ENCODE measurements around the gene NOXO1. TPM values are rescaled to one million over a fixed set of nuclear protein-coding genes. Genes with fewer than 3 reads are reported as not detected.

NOXO1 gene
- total RNA-seq, 1 donor = 0.43 TPM

Small RNA genes within 50 kb of the gene (small RNA-seq; reads per million reads assigned to genes)
- gene AC005363.2 = not detected
- not detected for gene RN7SL219P
- gene SNORA10 = not detected
- not detected for gene SNORA64

Other genes with a start within 250 kb of the NOXO1 start
- 41.2 and 63.9 TPM in 2 replicates for gene NME3, start 209.9 kb downstream of the NOXO1 start, total RNA-seq
- 13.9 and 15.5 TPM in 2 replicates for gene EME2, start 208.7 kb downstream of the NOXO1 start, total RNA-seq
- 52.7 and 67.0 TPM in 2 replicates for gene MRPS34, start 208.3 kb downstream of the NOXO1 start, total RNA-seq
- 20.3 and 25.5 TPM in 2 replicates for gene SPSB3, start 198.9 kb downstream of the NOXO1 start, total RNA-seq
- 54.8 and 78.0 TPM in 2 replicates for gene NUBP2, start 198.5 kb downstream of the NOXO1 start, total RNA-seq
- gene IGFALS, start 187.8 kb downstream of the NOXO1 start, total RNA-seq = under 0.01 TPM in 1 of 2 replicates, not detected in the other
- 22.5 and 24.6 TPM in 2 replicates for gene HAGH, start 154.6 kb downstream of the NOXO1 start, total RNA-seq
- gene FAHD1, start 154.3 kb downstream of the NOXO1 start, total RNA-seq = 51.8 and 63.8 TPM in 2 replicates
- under 0.01 TPM in 1 of 2 replicates, not detected in the other for gene MEIOB, start 109.3 kb downstream of the NOXO1 start, total RNA-seq
- not detected in 2 replicates for gene HS3ST6, start 63.1 kb downstream of the NOXO1 start, total RNA-seq
- gene MSRB1, start 38.3 kb downstream of the NOXO1 start, total RNA-seq = 14.2 and 16.4 TPM in 2 replicates
- not detected in 2 replicates for gene RPL3L, start 26.8 kb downstream of the NOXO1 start, total RNA-seq
- 87.2 and 156 TPM in 2 replicates for gene NDUFB10, start 21.9 kb downstream of the NOXO1 start, total RNA-seq
- 1,294 and 1,994 TPM in 2 replicates for gene RPS2, start 16.6 kb downstream of the NOXO1 start, total RNA-seq
- gene RNF151, start 14.6 kb downstream of the NOXO1 start, total RNA-seq = not detected in 2 replicates
- gene TBL3, start 9.4 kb downstream of the NOXO1 start, total RNA-seq = 28.5 and 39.0 TPM in 2 replicates
- gene GFER, start 2.7 kb upstream of the NOXO1 start, total RNA-seq = 9.5 and 13.9 TPM in 2 replicates
- 1.6 and 2.6 TPM in 2 replicates for gene SYNGR3, start 8.5 kb upstream of the NOXO1 start, total RNA-seq
- gene ZNF598, start 28.4 kb upstream of the NOXO1 start, total RNA-seq = 23.5 and 27.6 TPM in 2 replicates
- 0.32 and 1.3 TPM in 2 replicates for gene NPW, start 38.3 kb upstream of the NOXO1 start, total RNA-seq
- 52.7 and 59.3 TPM in 2 replicates for gene NHERF2, start 45.4 kb upstream of the NOXO1 start, total RNA-seq
- 25.5 and 31.9 TPM in 2 replicates for gene NTHL1, start 66.4 kb upstream of the NOXO1 start, total RNA-seq
- gene TSC2, start 66.5 kb upstream of the NOXO1 start, total RNA-seq = 62.6 and 69.9 TPM in 2 replicates
- 139 and 191 TPM in 2 replicates for gene PKD1, start 154.4 kb upstream of the NOXO1 start, total RNA-seq
- gene RAB26, start 167.2 kb upstream of the NOXO1 start, total RNA-seq = 0.97 and 1.3 TPM in 2 replicates
- 52.2 and 62.6 TPM in 2 replicates for gene TRAF7, start 174.3 kb upstream of the NOXO1 start, total RNA-seq
- gene CASKIN1, start 215.1 kb upstream of the NOXO1 start, total RNA-seq = under 0.01 and 0.86 TPM in 2 replicates
- 18.4 and 24.2 TPM in 2 replicates for gene MLST8, start 224.0 kb upstream of the NOXO1 start, total RNA-seq
- gene BRICD5, start 229.4 kb upstream of the NOXO1 start, total RNA-seq = 1.6 and 1.7 TPM in 2 replicates
- 20.3 TPM in 2 replicates for gene PGP, start 233.4 kb upstream of the NOXO1 start, total RNA-seq
- gene E4F1, start 242.1 kb upstream of the NOXO1 start, total RNA-seq = 25.9 and 32.5 TPM in 2 replicates

Data from fibroblast of villous mesenchyme (primary cell).